Endothelial cell of umbilical vein (primary cell): ENCODE measurements around the gene ZNF439. TPM values are rescaled to one million over a fixed set of nuclear protein-coding genes. Genes with fewer than 3 reads are reported as not detected.

Source experiments
- BruUV-seq: library from RNA; stranded (reverse); fragments of 400-500 nt; replicated peaks from 2 replicates; lab custom pipeline; 2021; lab: Mats Ljungman, UMichigan
- CTCF ChIA-PET: fragments of 300-600, 350-600 bp; sonication (Branson Sonifier 250); formaldehyde crosslinking; loops from one replicate; lab custom pipeline; 2021; ENCODE audit warnings: antibody characterized with exemption, inconsistent platforms; lab: Charles Lee
- POLR2A ChIA-PET: fragments of 300-600, 350-600 bp; sonication (Branson Sonifier 250); formaldehyde crosslinking; loops from one replicate; lab custom pipeline; 2021; ENCODE audit warnings: antibody characterized with exemption, inconsistent platforms; lab: Charles Lee
- DNase-seq: peaks from one replicate; pipeline ENCODE4 v3.0.0-alpha.2; 2011; ENCODE audit warnings: low read depth, low spot score
- FAIRE-seq: peaks from 2 replicates; lab custom pipeline; 2011; peaks lifted over from hg19 to GRCh38; lab: Jason Lieb, UNC
- H2AFZ ChIP-seq: 2 replicates; pipeline ENCODE4 v1.6.0; 2012; ENCODE audit warnings: low read depth, low read length, control low read depth, inconsistent platforms
- H3K27ac ChIP-seq: 2 replicates; pipeline ENCODE4 v1.5.1; 2011; ENCODE audit warnings: low read depth, mild to moderate bottlenecking, control low read depth, low read length, moderate library complexity; ENCODE audit not compliant: insufficient read depth
- H3K27me3 ChIP-seq, 2 experiments: 2 replicates each; pipeline versions ENCODE4 v1.6.0 to v1.6.1; 2011; ENCODE audit warnings: low read length in 2 of 2, mixed read lengths in 1 of 2; ENCODE audit not compliant: control insufficient read depth in 2 of 2, insufficient read depth in 2 of 2
- H3K36me3 ChIP-seq, 2 experiments: 2 replicates in 1 of 2; 3 replicates in 1 of 2; pipeline ENCODE4 v1.5.1; 2011; ENCODE audit warnings: low read length in 2 of 2, mild to moderate bottlenecking in 1 of 2, moderate library complexity in 1 of 2; ENCODE audit not compliant: control insufficient read depth in 2 of 2, insufficient read depth in 2 of 2; ENCODE audit errors: extremely low read depth in 1 of 2
- H3K4me1 ChIP-seq: 3 replicates; pipeline ENCODE4 v1.5.1; 2011; ENCODE audit warnings: mild to moderate bottlenecking, low read length; ENCODE audit not compliant: control insufficient read depth, insufficient read depth; ENCODE audit errors: extremely low read depth
- H3K4me2 ChIP-seq: 2 replicates; pipeline ENCODE4 v1.6.1; 2011; ENCODE audit warnings: low read length, control low read depth, mixed read lengths; ENCODE audit not compliant: insufficient read depth
- H3K4me3 ChIP-seq, 3 experiments: fragments of 200-600 bp in 1 of 3; sonication (generic), shearing (Covaris generic) in 1 of 3; replicated peaks in 1 of 3; 2 replicates each; pipeline ENCODE4 v1.5.1; 2011 to 2016; ENCODE audit warnings: control low read depth in 3 of 3, low read length in 3 of 3, mild to moderate bottlenecking in 2 of 3, inconsistent platforms in 1 of 3, low read depth in 1 of 3, moderate library complexity in 1 of 3; ENCODE audit not compliant: insufficient read depth in 1 of 3
- H3K79me2 ChIP-seq: 2 replicates; pipeline ENCODE4 v1.6.0; 2012; ENCODE audit warnings: low read length, inconsistent platforms; ENCODE audit not compliant: control insufficient read depth, insufficient read depth
- H3K9ac ChIP-seq: replicated peaks from 2 replicates; pipeline ENCODE3; 2011; ENCODE audit warnings: low read length, control low read depth; ENCODE audit not compliant: insufficient read depth; ENCODE audit errors: extremely low read depth
- H3K9me1 ChIP-seq: replicated peaks from 3 replicates; pipeline ENCODE4 v1.6.0; 2011; ENCODE audit warnings: mild to moderate bottlenecking, low read length; ENCODE audit not compliant: control insufficient read depth, insufficient read depth; ENCODE audit errors: extremely low read depth
- H3K9me3 ChIP-seq: replicated peaks from 2 replicates; pipeline ENCODE4 v1.5.1; 2012; ENCODE audit warnings: low read length, inconsistent platforms; ENCODE audit not compliant: control insufficient read depth, insufficient read depth
- H4K20me1 ChIP-seq: replicated peaks from 2 replicates; pipeline ENCODE3; 2011; ENCODE audit warnings: mild to moderate bottlenecking, low read length; ENCODE audit not compliant: control insufficient read depth, insufficient read depth; ENCODE audit errors: extremely low read depth
- CTCF ChIP-seq, 2 donors: IDR thresholded peaks; 1 replicate in 1 of 2; 2 replicates in 1 of 2; pipeline ENCODE4 v1.5.1; 2011; ENCODE audit warnings: low read length in 2 of 2, mild to moderate bottlenecking in 2 of 2, moderate library complexity in 2 of 2, control low read depth in 1 of 2, inconsistent platforms in 1 of 2, low read depth in 1 of 2; ENCODE audit not compliant: insufficient read depth in 1 of 2; ENCODE audit errors: extremely low read depth in 1 of 2
- EZH2 ChIP-seq: IDR thresholded peaks from 2 replicates; pipeline ENCODE4 v1.6.1; 2012; ENCODE audit warnings: borderline replicate concordance, low read depth, mild to moderate bottlenecking, moderate library complexity, low read length, inconsistent platforms; ENCODE audit not compliant: severe bottlenecking
- FOS ChIP-seq: IDR thresholded peaks from 2 replicates; pipeline ENCODE4 v1.6.1; 2011; ENCODE audit warnings: mild to moderate bottlenecking, low read length, moderate library complexity, borderline replicate concordance; ENCODE audit not compliant: insufficient read depth
- GATA2 ChIP-seq: IDR thresholded peaks from 2 replicates; pipeline ENCODE4 v1.7.0; 2011; ENCODE audit warnings: low read depth, mild to moderate bottlenecking, moderate library complexity, mixed read lengths, low read length; ENCODE audit not compliant: insufficient read length, insufficient read depth
- JUN ChIP-seq: IDR thresholded peaks from 2 replicates; pipeline ENCODE4 v1.6.1; 2011; ENCODE audit warnings: borderline replicate concordance, low read depth; ENCODE audit not compliant: insufficient read length, insufficient read depth
- MAX ChIP-seq: IDR thresholded peaks from 2 replicates; pipeline ENCODE4 v1.6.1; 2011; ENCODE audit not compliant: insufficient read depth, insufficient read length
- MYC ChIP-seq: IDR thresholded peaks from one replicate; pipeline ENCODE4 v1.6.1; 2011; ENCODE audit warnings: mild to moderate bottlenecking, low read depth, low read length
- POLR2A ChIP-seq: IDR thresholded peaks from 2 replicates; pipeline ENCODE4 v1.6.1; 2012; ENCODE audit warnings: low read depth, mild to moderate bottlenecking, control low read depth, low read length
- POLR2AphosphoS5 ChIP-seq: IDR thresholded peaks from 2 replicates; pipeline ENCODE4 v1.6.1; 2012; ENCODE audit warnings: low read depth, mild to moderate bottlenecking, control low read depth, low read length, moderate library complexity; ENCODE audit not compliant: insufficient read depth
- dilution Hi-C: fragments of 300-500 bp; cut with MboI; formaldehyde crosslinking; loops from one replicate; pipeline ENCODE4 v1.15.0; 2019; ENCODE audit warnings: low sequenced_read_pairs; ENCODE audit not compliant: extremely low pct_ligation_motif_present
- intact Hi-C: fragments of 100-400 bp; cut with micrococcal nuclease; formaldehyde crosslinking; loops from one replicate; pipeline ENCODE4 v1.10.0; 2022
- polyA plus RNA-seq, 4 experiments: library from polyadenylated mRNA; depleted of rRNA in 3 of 4; stranded (reverse) in 3 of 4; unstranded in 1 of 4; fragments of >200 nt; gene quantifications; 2 replicates each; pipeline versions ENCODE4 v1.2.1 to v1.2.3, GENCODE V29; 2011 to 2012; ENCODE audit warnings: missing spikeins in 1 of 4
- total RNA-seq: library from RNA; stranded (reverse); gene quantifications from 2 replicates; pipeline ENCODE4 v1.2.3, GENCODE V29; 2021

ZNF439 gene
- total and polyA plus RNA-seq, 2 donors (not counting 3 experiments of a cell fraction or from before 2014, with no cell fraction given), result 0.12 to 0.33 TPM

- H3K27me3 ChIP-seq, result no peaks in the 10 kb centered on the region
- H3K36me3 ChIP-seq, result no peaks in the 10 kb centered on the region
- H3K9ac ChIP-seq, result no peak overlapping the region
- TF ChIP-seq FOS (no peak), MAX (no peak), EZH2 (no peak)
- peak overlapping the region; percentile 94 for H2AFZ ChIP-seq
- no peaks in the 10 kb centered on the region for H3K79me2 ChIP-seq
- no peak overlapping the region for H3K4me2 ChIP-seq
- no peaks in the 10 kb centered on the region for H3K9me1 ChIP-seq
- H4K20me1 ChIP-seq, result no peaks in the 10 kb centered on the region
- CTCF ChIA-PET, result no interaction called here
- H3K9me3 ChIP-seq, result no peaks in the 10 kb centered on the region
- intact Hi-C loops, result no loop called here
- no TSS peak for BruUV-seq
- DNase-seq, result no peak
- POLR2A ChIA-PET, result no interaction called here
- dilution Hi-C loops, result no loop called here
- H3K4me1 ChIP-seq, result no peaks in the 10 kb centered on the region
- FAIRE-seq, result no peak
- no peak overlapping the region for H3K27ac ChIP-seq
- H3K4me3 ChIP-seq, result no peak overlapping the region
Measured at GRCh38 chr19:11887234-11887610, 38.7 kb downstream of the ZNF439 start.

- H4K20me1 ChIP-seq, result no peaks in the 10 kb centered on the region
- no peaks in the 10 kb centered on the region for H3K79me2 ChIP-seq
- H3K9me1 ChIP-seq, result no peaks in the 10 kb centered on the region
- BruUV-seq, result no TSS peak
- H3K4me1 ChIP-seq, result no peaks in the 10 kb centered on the region
- TF ChIP-seq GATA2 (no peak), FOS (no peak), EZH2 (no peak), JUN (no peak), POLR2A (no peak), POLR2AphosphoS5 (no peak), CTCF (IDR thresholded peaks at IDR 0.05; ENCODE audit: extremely low read depth in 1 of 2, insufficient read depth in 1 of 2, low read depth in 1 of 2, low read length in 2 of 2) (no peak), MAX (no peak), MYC (no peak)
- H2AFZ ChIP-seq, result peak within 1 kb of the TSS; percentile 94
- peak; percentile 33 for DNase-seq
- H3K4me2 ChIP-seq, result peak within 1 kb of the TSS; percentile 40
- H3K9me3 ChIP-seq, result no peaks in the 10 kb centered on the region
- intact Hi-C loops (no loop called here), dilution Hi-C loops (no loop called here)
- peak within 1 kb of the TSS; percentile 20 for H3K9ac ChIP-seq
- no peaks in the 10 kb centered on the region for H3K27me3 ChIP-seq
- CTCF ChIA-PET, result no interaction called here
- POLR2A ChIA-PET, result no interaction called here
- peak; percentile 87 for FAIRE-seq
- peak within 1 kb of the TSS; percentile 38 to 55 (median 54) for H3K4me3 ChIP-seq
- no peak within 1 kb of the TSS for H3K27ac ChIP-seq
- H3K36me3 ChIP-seq, result no peaks in the 10 kb centered on the region
Measured at GRCh38 chr19:11887611-11888531, 39.3 kb downstream of the ZNF439 start, which contains the start of gene ZNF69. TSS of gene ZNF69 (plus strand) at chr19:11887782. CDS start at chr19:11887924, 142 bp downstream.
